GM18873 (cell line): Measurements from ENCODE around the gene KLHL5.
"Not testable (repeated sequence)": the region's sequence is repeated elsewhere in the genome, so short reads cannot be mapped to it uniquely, and the experiment has no call there.

Experiments
- ATAC-seq: cut with Tn5 transposase; IDR thresholded peaks from one replicate; pipeline ENCODE4 v1.9.1; 2021; ENCODE audit warnings: mild to moderate bottlenecking, moderate library complexity, moderate number of reproducible peaks; ENCODE audit not compliant: unreplicated experiment, low FRiP score

Gene KLHL5

GRCh38 chr4:39083164-39083563 is 21.1 kb downstream of the KLHL5 start:
- ATAC-seq: no peak

GRCh38 chr4:39085891-39086290 is 23.9 kb downstream of the KLHL5 start:
- no peak for ATAC-seq

GRCh38 chr4:39096847-39097246 is 34.8 kb downstream of the KLHL5 start:
- ATAC-seq: no peak

- ATAC-seq: no peak
These were observed 35.3 kb downstream of the KLHL5 start for GRCh38 chr4:39097290-39097689.

GRCh38 chr4:39102297-39102696 is 40.3 kb downstream of the KLHL5 start:
- ATAC-seq: no peak

GRCh38 chr4:39103291-39103690 is 41.3 kb downstream of the KLHL5 start:
- ATAC-seq: no peak

GRCh38 chr4:39104255-39104654 is 42.2 kb downstream of the KLHL5 start:
- ATAC-seq: no peak

GRCh38 chr4:39106011-39106410 is 44.0 kb downstream of the KLHL5 start:
- no peak for ATAC-seq

GRCh38 chr4:39114436-39114835 is 52.4 kb downstream of the KLHL5 start:
- ATAC-seq: no peak

- no peak for ATAC-seq
These were observed 56.1 kb downstream of the KLHL5 start for GRCh38 chr4:39118034-39118658.

- ATAC-seq: no peak
These were observed 58.4 kb downstream of the KLHL5 start for GRCh38 chr4:39120418-39120817.

GRCh38 chr4:39124885-39125599 is 63.0 kb downstream of the KLHL5 start:
- ATAC-seq: no peak

GRCh38 chr4:39125600-39125985 is 63.6 kb downstream of the KLHL5 start:
- ATAC-seq: no peak

- no peak for ATAC-seq
These were observed 64.4 kb downstream of the KLHL5 start for GRCh38 chr4:39126256-39127095.

GRCh38 chr4:39133623-39134022 is 71.6 kb downstream of the KLHL5 start:
- ATAC-seq: no peak

GRCh38 chr4:39134683-39135306 is 72.8 kb downstream of the KLHL5 start:
- no peak for ATAC-seq

GRCh38 chr4:39138227-39138626 is 76.2 kb downstream of the KLHL5 start:
- ATAC-seq: not testable (repeated sequence)

GRCh38 chr4:39146211-39146610 is 84.2 kb downstream of the KLHL5 start:
- ATAC-seq: no peak

GRCh38 chr4:39154009-39154408 is 92.0 kb downstream of the KLHL5 start:
- ATAC-seq: no peak

- no peak for ATAC-seq
These were observed 95.5 kb downstream of the KLHL5 start for GRCh38 chr4:39157520-39157919.

GRCh38 chr4:39166177-39166576 is 104.1 kb downstream of the KLHL5 start:
- no peak for ATAC-seq
